Measurements from ENCODE around the gene GALNT5.

Gene GALNT5

DNA sequence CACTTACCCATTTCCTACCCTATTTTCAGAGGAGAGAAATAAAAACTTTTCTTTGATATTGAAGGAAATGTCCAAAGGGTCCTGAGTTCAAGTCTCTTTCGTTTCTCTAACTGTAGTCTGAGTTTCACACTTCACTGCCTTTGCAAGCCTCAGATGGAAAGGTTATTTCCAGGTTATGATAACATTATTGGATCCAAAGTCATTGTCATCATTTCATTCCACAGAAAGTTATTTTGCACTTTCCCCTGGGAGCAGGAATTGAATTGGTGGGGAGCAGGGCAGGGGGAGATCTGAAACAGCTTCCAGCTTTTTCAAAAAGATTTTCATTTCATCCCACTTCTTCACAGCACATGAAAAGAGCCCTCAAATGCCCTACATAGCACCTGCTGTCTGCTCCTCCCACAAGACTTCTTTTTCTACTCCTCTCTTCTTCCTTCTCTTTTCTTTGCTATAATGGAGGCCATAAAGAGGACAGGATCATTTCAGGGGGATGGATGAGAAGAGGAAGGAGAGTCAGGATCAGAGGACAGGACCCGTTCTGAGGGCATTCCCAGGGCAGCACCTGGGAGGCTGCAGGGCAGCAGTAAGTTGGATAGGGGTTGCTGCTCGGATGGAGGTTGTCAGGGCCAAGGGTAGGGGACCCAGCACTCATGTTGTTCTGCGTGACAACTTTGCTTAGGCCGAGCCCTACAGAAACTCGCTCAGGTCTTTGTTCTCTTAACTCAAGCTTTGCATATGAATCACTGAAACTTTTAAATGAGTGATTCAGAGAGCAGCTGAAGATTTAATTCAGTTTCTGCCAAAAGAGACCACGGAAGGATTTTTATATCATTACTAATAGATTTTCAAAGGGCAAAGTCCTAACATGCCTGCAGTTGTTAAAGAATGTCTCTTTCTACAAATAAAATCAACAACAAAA lies 11.4 kb upstream of the GALNT5 start:
- Histone ChIP-seq H3K4ac (ENCODE audit: low read depth, low read length) (no peak overlapping the region), H2BK12ac (ENCODE audit: low read length) (no peak overlapping the region)
- DNase-seq, result peak; percentile 21 to 47

DNA sequence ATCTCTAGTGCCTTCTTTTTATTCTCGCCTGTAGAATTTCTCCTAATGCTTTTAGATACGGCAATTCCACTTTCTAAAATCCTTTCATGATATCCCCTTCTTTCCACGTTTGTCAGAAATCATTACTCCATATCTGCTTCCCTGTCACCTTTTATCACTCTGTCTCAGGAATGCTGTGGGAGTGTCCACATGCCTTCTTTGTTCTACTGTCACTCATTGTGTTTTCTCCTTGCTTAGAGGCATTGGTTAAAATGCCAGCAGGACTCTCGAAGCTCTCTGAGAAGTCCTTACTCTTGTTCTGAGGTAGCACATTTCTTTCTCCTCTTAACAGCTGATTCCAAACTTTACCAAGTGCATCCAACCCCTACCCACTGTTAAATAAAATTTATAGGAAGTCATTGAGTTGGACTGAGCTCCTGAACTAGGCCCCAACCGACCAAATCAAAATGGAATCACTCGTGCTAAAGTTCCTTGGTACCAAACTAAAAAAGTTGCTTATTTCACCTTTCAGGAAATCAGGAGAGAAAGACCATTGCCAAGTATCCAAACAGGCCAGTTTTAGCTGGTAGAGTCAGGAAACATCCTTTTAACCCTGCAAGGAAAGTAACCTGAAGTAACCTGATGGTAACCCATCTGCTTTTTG lies 10.6 kb upstream of the GALNT5 start:
- Histone ChIP-seq H3K9me3 (ENCODE audit: insufficient read depth, low read depth, low read length) (no peaks in the 10 kb centered on the region), H3K79me1 (ENCODE audit: low read length) (no peaks in the 10 kb centered on the region), H3K4ac (ENCODE audit: low read depth, low read length) (no peak overlapping the region), H3K23ac (ENCODE audit: low read length) (no peak overlapping the region), H2BK5ac (ENCODE audit: low read depth, low read length, poor library complexity) (no peak overlapping the region), H3K9ac (ENCODE audit: low read length) (no peak overlapping the region), H3K27me3 (ENCODE audit: insufficient read depth, low read length) (no peaks in the 10 kb centered on the region), H3K4me3 (ENCODE audit: low read depth, low read length) (no peak overlapping the region), H3K14ac (ENCODE audit: low read length) (no peak overlapping the region), H2BK120ac (ENCODE audit: insufficient read depth, low read length, poor library complexity) (no peak overlapping the region), H3K4me1 (ENCODE audit: control insufficient read depth in 1 of 2, insufficient read depth in 2 of 2, low read length in 2 of 2) (no peaks in the 10 kb centered on the region), H4K8ac (ENCODE audit: low read depth, low read length) (no peak overlapping the region), H3K79me2 (ENCODE audit: control insufficient read depth, insufficient read depth, low read length, poor library complexity) (no peaks in the 10 kb centered on the region), H2AFZ (ENCODE audit: insufficient read depth, low read length, poor library complexity) (no peak overlapping the region), H4K12ac (ENCODE audit: low read depth, low read length) (no peak overlapping the region), H3K4me2 (ENCODE audit: low read length) (no peak overlapping the region), H3K18ac (ENCODE audit: low read length) (no peak overlapping the region), H4K91ac (ENCODE audit: low read depth, low read length) (no peak overlapping the region), H3K36me3 (ENCODE audit: control insufficient read depth in 1 of 2, insufficient read depth in 2 of 2, low read length in 2 of 2) (no peaks in the 10 kb centered on the region), H2AK5ac (ENCODE audit: low read length) (no peak overlapping the region), H2BK12ac (ENCODE audit: low read length) (no peak overlapping the region), H3K27ac (ENCODE audit: low read depth, low read length) (no peak overlapping the region)
- peak; percentile 5 to 60 for DNase-seq
- WGBS (ENCODE audit: extremely low coverage, insufficient coverage, insufficient read length), result no CpG with 5 or more reads among the region's 6 CpGs

More for the DNA sequence above, 11.4 kb upstream of the GALNT5 start:
- no peak overlapping the region for H2BK120ac ChIP-seq (ENCODE audit: insufficient read depth, low read length, poor library complexity)
- WGBS (ENCODE audit: extremely low coverage, insufficient coverage, insufficient read length), result no CpG with 5 or more reads among the region's 7 CpGs
- no peaks in the 10 kb centered on the region for H3K36me3 ChIP-seq (ENCODE audit: control insufficient read depth in 1 of 2, insufficient read depth in 2 of 2, low read length in 2 of 2)
- no peak overlapping the region for H4K91ac ChIP-seq (ENCODE audit: low read depth, low read length)
- no peak overlapping the region for H3K14ac ChIP-seq (ENCODE audit: low read length)
- no peaks in the 10 kb centered on the region for H3K9me3 ChIP-seq (ENCODE audit: insufficient read depth, low read depth, low read length)
- H3K23ac ChIP-seq (ENCODE audit: low read length), result no peak overlapping the region
- H2AK5ac ChIP-seq (ENCODE audit: low read length), result no peak overlapping the region
- no peak overlapping the region for H3K27ac ChIP-seq (ENCODE audit: low read depth, low read length)
- H3K27me3 ChIP-seq (ENCODE audit: insufficient read depth, low read length), result no peaks in the 10 kb centered on the region
- H3K18ac ChIP-seq (ENCODE audit: low read length), result no peak overlapping the region
- no peak overlapping the region for H4K12ac ChIP-seq (ENCODE audit: low read depth, low read length)
- H2AFZ ChIP-seq (ENCODE audit: insufficient read depth, low read length, poor library complexity), result no peak overlapping the region
- no peak overlapping the region for H3K4me3 ChIP-seq (ENCODE audit: low read depth, low read length)
- no peaks in the 10 kb centered on the region for H3K4me1 ChIP-seq (ENCODE audit: control insufficient read depth in 1 of 2, insufficient read depth in 2 of 2, low read length in 2 of 2)
- no peak overlapping the region for H3K4me2 ChIP-seq (ENCODE audit: low read length)
- no peaks in the 10 kb centered on the region for H3K79me2 ChIP-seq (ENCODE audit: control insufficient read depth, insufficient read depth, low read length, poor library complexity)
- no peaks in the 10 kb centered on the region for H3K79me1 ChIP-seq (ENCODE audit: low read length)
- H2BK5ac ChIP-seq (ENCODE audit: low read depth, low read length, poor library complexity), result no peak overlapping the region
- H3K9ac ChIP-seq (ENCODE audit: low read length), result no peak overlapping the region
- no peak overlapping the region for H4K8ac ChIP-seq (ENCODE audit: low read depth, low read length)

DNA sequence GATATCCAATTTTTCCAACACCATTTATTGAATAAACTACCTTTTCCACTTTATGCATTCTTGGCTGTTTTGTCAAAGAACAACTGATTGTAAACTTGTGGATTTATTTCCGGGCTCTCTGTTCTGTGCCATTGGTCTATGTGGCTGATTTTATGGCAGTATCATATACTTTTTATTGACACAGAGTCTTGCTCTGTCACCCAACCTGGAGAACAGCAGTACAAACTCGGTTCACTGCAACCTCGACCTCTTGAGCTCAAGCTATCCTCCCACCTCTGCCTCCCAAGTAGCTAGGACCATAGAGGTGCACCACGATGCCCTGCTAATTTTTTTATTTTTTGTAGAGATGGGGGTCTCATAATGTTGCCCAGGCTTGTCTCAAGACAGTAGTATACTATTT lies 6.7 kb upstream of the GALNT5 start:
- no peak overlapping the region for H2AFZ ChIP-seq (ENCODE audit: insufficient read depth, low read length, poor library complexity)
- no peak overlapping the region for H2BK12ac ChIP-seq (ENCODE audit: low read length)
- no peak overlapping the region for H2BK5ac ChIP-seq (ENCODE audit: low read depth, low read length, poor library complexity)
- H3K79me2 ChIP-seq (ENCODE audit: control insufficient read depth, insufficient read depth, low read length, poor library complexity), result no peaks in the 10 kb centered on the region
- H3K9ac ChIP-seq (ENCODE audit: low read length), result peak overlapping the region; percentile 13
- no peak overlapping the region for H3K4me2 ChIP-seq (ENCODE audit: low read length)
- DNase-seq, result no peak
- H4K12ac ChIP-seq (ENCODE audit: low read depth, low read length), result no peak overlapping the region
- no peak overlapping the region for H3K4ac ChIP-seq (ENCODE audit: low read depth, low read length)
- H3K23ac ChIP-seq (ENCODE audit: low read length), result no peak overlapping the region
- WGBS (ENCODE audit: extremely low coverage, insufficient coverage, insufficient read length), result no CpG with 5 or more reads among the region's 4 CpGs
- H3K4me3 ChIP-seq (ENCODE audit: low read depth, low read length), result no peak overlapping the region
- H3K9me3 ChIP-seq (ENCODE audit: insufficient read depth, low read depth, low read length), result no peaks in the 10 kb centered on the region
- no peak overlapping the region for H4K91ac ChIP-seq (ENCODE audit: low read depth, low read length)
- H4K8ac ChIP-seq (ENCODE audit: low read depth, low read length), result no peak overlapping the region
- no peak overlapping the region for H3K14ac ChIP-seq (ENCODE audit: low read length)
- no peak overlapping the region for H3K27ac ChIP-seq (ENCODE audit: low read depth, low read length)
- no peak overlapping the region for H2AK5ac ChIP-seq (ENCODE audit: low read length)
- H2BK120ac ChIP-seq (ENCODE audit: insufficient read depth, low read length, poor library complexity), result no peak overlapping the region
- no peaks in the 10 kb centered on the region for H3K4me1 ChIP-seq (ENCODE audit: control insufficient read depth in 1 of 2, insufficient read depth in 2 of 2, low read length in 2 of 2)
- H3K36me3 ChIP-seq (ENCODE audit: control insufficient read depth in 1 of 2, insufficient read depth in 2 of 2, low read length in 2 of 2), result no peaks in the 10 kb centered on the region
- H3K18ac ChIP-seq (ENCODE audit: low read length), result no peak overlapping the region
- no peaks in the 10 kb centered on the region for H3K79me1 ChIP-seq (ENCODE audit: low read length)
- no peaks in the 10 kb centered on the region for H3K27me3 ChIP-seq (ENCODE audit: insufficient read depth, low read length)

DNA sequence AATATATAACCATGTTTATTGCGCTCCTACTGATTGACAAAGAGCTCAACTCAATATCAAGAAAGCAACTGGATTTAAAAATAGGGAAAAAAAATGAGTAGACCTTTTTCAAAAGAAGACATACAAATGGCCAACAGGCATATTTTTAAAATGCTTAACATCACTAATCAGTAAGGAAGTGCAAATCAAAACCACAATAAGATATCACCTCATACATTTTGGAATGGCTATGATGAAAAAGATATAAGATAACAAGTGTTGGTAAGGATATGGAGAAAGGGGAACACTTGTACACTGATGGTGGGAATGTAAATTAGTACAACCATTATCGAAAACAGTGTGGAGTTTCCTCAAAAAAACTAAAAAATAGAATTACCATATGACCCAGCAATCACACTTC lies 5.6 kb upstream of the GALNT5 start:
- H2BK120ac ChIP-seq (ENCODE audit: insufficient read depth, low read length, poor library complexity), result no peak overlapping the region
- H3K27ac ChIP-seq (ENCODE audit: low read depth, low read length), result no peak overlapping the region

More for the DNA sequence above, 5.6 kb upstream of the GALNT5 start:
- Histone ChIP-seq H3K23ac (ENCODE audit: low read length) (no peak overlapping the region), H4K8ac (ENCODE audit: low read depth, low read length) (no peak overlapping the region), H3K27me3 (ENCODE audit: insufficient read depth, low read length) (no peaks in the 10 kb centered on the region), H3K4me1 (ENCODE audit: control insufficient read depth in 1 of 2, insufficient read depth in 2 of 2, low read length in 2 of 2) (no peaks in the 10 kb centered on the region), H3K79me2 (ENCODE audit: control insufficient read depth, insufficient read depth, low read length, poor library complexity) (no peaks in the 10 kb centered on the region), H3K9me3 (ENCODE audit: insufficient read depth, low read depth, low read length) (no peaks in the 10 kb centered on the region), H3K4me3 (ENCODE audit: low read depth, low read length) (no peak overlapping the region), H3K4ac (ENCODE audit: low read depth, low read length) (no peak overlapping the region), H4K91ac (ENCODE audit: low read depth, low read length) (no peak overlapping the region), H3K36me3 (ENCODE audit: control insufficient read depth in 1 of 2, insufficient read depth in 2 of 2, low read length in 2 of 2) (no peaks in the 10 kb centered on the region), H3K18ac (ENCODE audit: low read length) (no peak overlapping the region), H3K79me1 (ENCODE audit: low read length) (no peaks in the 10 kb centered on the region), H2BK5ac (ENCODE audit: low read depth, low read length, poor library complexity) (no peak overlapping the region), H2BK12ac (ENCODE audit: low read length) (no peak overlapping the region), H3K4me2 (ENCODE audit: low read length) (no peak overlapping the region), H3K14ac (ENCODE audit: low read length) (no peak overlapping the region), H4K12ac (ENCODE audit: low read depth, low read length) (no peak overlapping the region), H3K9ac (ENCODE audit: low read length) (no peak overlapping the region), H2AFZ (ENCODE audit: insufficient read depth, low read length, poor library complexity) (no peak overlapping the region), H2AK5ac (ENCODE audit: low read length) (no peak overlapping the region)
- DNase-seq, result no peak
- no CpG with 5 or more reads among the region's 2 CpGs for WGBS (ENCODE audit: extremely low coverage, insufficient coverage, insufficient read length)
